ENCODE results near the gene SPEF2. TPM values are rescaled to one million over a fixed set of nuclear protein-coding genes. Genes with fewer than 3 reads are reported as not detected.

The SPEF2 gene
- total RNA-seq, 1 donor from 2014 or later, result 13.8 TPM

GRCh38 chr5:35856765-35857351 lies 239.2 kb downstream of the SPEF2 start, which contains the start of gene IL7R:
TSS of gene IL7R (plus strand) at chr5:35856891. CDS start at chr5:35856978, 87 bp downstream.
- DNase-seq, result no peak

DNA sequence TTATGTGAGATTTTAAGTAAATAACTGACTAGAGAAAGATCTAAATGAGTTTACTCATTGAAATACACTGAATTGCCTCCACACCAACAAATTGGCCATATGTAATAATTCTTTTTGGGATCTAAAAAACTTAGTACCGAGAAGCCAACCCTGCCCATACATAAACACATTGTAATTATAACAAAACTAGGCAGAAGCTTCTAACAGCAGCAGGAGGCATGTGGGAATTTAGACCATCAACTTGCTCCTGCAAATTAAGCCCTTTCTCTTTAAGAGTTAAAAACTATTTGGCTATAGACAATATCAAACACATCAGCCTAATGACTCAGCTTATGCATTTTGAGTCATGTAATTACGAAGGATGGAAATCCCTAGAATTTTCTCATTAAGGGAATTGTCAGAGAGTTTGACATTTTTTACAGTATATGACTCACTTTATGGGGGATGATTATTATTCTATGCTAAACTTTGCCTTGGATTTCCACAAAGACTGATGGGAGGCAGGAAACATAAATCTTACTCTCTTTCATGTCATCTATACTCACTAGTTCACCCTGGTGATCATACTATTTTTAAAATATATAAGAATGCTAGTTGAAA lies 240.0 kb downstream of the SPEF2 start:
- no peak for DNase-seq

- DNase-seq, result no peak
Measured at GRCh38 chr5:35859101-35859661, 241.5 kb downstream of the SPEF2 start.

GRCh38 chr5:35860686-35861085 lies 243.0 kb downstream of the SPEF2 start:
- no peak for DNase-seq

GRCh38 chr5:35861718-35862117 lies 244.1 kb downstream of the SPEF2 start:
- no peak for DNase-seq

DNA sequence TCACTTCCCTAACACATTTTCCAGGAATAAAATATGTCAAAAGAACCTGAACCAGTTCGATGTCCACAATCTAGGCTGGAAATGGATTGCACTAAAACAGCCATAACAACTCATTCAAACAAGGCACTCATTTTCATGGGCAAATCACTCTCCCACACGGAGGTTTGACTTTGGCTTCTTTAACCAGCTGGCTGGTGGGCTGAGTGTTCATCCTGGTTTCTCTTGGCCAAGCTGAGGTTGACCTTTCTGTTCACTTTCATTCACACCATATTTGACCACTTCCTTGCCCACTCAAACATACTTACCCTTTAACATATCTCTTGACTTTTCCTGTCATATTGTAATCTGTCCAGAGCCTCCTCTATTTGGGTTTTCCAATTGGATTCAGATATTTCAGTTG lies 244.5 kb downstream of the SPEF2 start:
- DNase-seq, result no peak

DNA sequence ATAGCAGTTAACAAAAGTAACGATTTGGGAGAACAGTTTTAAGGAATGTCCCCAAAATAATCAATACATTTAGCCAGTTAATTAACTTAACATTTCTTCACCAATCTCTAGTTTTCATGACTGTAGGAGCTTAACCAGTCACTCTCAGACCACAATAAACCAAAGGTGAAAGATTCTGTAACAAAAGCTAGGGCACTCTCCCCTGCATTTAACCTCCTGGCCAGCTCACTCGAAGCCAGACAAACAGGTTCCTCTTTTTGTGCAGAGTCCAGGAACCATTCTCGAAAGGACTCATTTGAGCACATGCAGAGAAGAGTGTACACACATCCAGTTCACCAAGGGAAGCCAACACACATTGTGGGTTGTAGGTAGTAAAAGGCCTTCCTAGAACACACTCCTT lies 245.5 kb downstream of the SPEF2 start:
- no peak for DNase-seq

Small RNA genes lying within 50 kb of the gene (small RNA-seq; reads per million reads assigned to genes)
- gene RNU7-130P (ENCODE audit: low replicate concordance), result not detected

Other genes starting within 250 kb of the SPEF2 start
- 2.0 TPM for gene IL7R, start 239.0 kb downstream of the SPEF2 start, total RNA-seq

Measured in skin of body (tissue), 3 donors.